GM18511 (cell line): ENCODE measurements around the gene MAP2K7.
"Not testable (repeated sequence)": the region's sequence is repeated elsewhere in the genome, so short reads cannot be mapped to it uniquely, and the experiment has no call there.

Source experiments
- ATAC-seq: cut with Tn5 transposase; IDR thresholded peaks from one replicate; pipeline ENCODE4 v1.9.1; 2021; ENCODE audit warnings: mild to moderate bottlenecking, moderate library complexity; ENCODE audit not compliant: unreplicated experiment

Gene MAP2K7

DNA sequence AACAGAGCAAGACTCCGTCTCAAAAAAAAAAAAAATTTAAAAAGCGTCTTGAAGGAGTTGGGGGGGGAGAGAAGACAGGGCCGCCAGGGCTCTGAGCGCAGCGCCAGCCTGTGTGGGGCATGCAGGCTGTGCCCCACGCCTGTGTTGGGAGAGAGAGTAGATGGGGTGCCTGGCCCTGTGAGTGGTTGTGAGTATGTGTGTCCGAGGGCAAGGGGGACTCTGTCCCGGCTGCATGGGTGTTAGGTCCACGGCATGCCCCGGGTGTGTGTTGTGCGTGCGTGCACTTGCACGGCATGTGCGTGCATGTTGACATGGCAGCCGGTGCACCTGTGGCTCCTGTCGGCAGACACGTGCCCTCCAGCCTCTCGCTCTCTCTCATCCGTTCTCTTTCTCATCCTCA is 3.4 kb downstream of the MAP2K7 start:
- no peak for ATAC-seq

DNA sequence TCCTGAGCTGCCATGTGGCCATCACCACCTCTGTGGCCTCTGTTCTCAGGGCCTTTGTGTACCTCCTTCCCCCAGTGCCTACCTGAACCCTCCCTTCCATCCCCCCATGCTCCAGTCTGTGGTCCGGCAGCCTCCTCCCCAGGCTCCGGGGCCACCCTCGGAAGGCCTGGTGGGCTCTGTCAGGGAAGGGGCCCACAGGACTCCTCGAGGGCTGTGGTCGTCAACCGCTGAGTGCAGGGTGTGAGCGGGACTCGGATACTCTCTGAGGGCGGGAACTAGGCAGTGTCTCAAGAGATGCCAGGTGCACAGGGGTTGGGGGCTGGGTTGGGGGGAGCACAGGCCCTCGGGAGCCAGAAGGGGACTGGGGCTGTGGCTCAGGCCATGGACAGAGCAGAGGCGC is 3.9 kb downstream of the MAP2K7 start:
- no peak for ATAC-seq

GRCh38 chr19:7908078-7908699 is 4.5 kb downstream of the MAP2K7 start:
- no peak for ATAC-seq

DNA sequence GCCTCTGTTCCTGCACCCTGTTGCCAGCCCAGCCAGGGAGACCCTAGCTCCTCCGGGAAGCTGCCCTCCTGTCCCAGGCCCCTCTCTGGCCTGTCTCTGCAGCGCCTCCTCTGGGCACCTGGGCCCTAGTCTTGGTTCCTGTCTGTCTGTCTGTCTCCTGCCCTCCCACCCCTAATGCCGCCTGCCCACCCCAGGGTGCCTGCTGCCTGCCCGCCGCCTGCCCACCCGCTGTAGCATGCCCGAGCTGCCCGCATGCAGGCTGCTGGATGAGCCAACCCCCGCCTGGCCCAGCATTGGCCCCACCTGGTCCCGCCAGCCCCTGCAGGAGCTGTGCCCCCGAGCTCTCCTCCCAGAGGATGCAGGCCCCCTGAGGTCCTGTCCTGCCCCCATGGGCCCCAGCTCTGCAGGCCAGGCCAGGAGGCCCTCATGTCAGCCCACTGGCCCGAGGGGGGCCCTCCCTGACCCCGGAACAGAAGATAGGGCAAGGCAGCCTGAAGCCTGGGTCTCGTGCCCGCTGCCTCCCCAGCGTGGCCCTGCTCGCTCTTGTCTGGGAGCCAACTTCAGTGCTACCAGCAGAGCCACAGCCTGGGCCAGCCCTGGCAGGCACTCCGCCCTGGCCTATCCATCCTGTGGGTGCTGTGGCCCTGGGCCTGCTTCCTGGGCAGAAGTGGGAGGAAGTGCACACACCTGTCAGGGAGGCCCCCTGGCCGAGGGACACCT is 5.2 kb downstream of the MAP2K7 start:
- no peak for ATAC-seq

GRCh38 chr19:7909471-7910067 is 5.9 kb downstream of the MAP2K7 start:
- no peak for ATAC-seq

DNA sequence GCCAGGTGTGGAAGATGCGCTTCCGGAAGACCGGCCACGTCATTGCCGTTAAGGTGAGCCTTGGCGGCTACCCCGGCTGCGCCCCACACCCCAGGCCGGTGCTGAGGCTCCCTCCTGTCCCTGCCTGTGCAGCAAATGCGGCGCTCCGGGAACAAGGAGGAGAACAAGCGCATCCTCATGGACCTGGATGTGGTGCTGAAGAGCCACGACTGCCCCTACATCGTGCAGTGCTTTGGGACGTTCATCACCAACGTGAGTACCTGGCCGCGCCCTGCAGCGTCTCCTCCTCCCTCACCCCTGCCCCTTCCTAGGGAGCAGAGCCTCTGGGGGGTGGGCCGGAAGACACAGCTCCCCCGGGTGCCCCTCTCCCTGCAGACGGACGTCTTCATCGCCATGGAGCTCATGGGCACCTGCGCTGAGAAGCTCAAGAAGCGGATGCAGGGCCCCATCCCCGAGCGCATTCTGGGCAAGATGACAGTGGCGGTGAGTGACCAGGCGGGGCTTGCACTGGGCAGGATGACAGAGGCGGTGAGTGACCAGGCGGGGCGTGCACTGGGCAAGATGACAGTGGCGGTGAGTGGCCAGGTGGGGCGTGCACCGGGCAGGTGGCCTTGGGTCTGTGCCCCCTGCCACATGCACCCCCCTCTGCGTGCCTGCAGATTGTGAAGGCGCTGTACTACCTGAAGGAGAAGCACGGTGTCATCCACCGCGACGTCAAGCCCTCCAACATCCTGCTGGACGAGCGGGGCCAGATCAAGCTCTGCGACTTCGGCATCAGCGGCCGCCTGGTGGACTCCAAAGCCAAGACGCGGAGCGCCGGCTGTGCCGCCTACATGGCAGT is 6.9 kb downstream of the MAP2K7 start:
- ATAC-seq = no peak

DNA sequence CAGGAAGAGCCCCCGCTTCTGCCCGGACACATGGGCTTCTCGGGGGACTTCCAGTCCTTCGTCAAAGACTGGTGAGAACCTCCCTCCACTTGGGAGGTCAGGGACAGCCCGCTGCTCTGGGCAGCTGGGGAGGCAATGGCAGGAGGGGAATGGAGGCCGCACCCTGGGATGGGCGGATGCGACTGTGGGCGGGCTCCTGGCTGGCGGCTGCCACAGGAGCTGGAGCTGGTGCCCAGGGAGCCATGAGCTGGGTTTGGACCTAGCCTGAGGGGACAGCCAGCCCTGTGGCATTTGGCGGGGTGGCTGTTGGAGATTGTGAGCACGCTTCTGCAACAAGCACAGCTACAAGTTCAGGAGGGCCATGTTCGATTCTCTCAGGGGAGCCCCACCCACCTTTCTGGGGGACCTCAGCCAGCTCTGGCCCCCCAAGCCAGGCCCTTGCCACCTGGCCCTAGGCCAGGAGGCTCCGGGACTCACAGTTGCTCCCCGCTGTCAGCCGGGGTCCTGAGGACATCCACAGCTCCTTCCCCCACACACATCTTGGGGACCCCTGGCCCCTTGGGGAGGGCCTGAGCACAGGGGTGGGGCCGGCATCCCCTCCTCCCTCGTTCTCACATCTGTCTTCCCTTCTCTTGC is 7.9 kb downstream of the MAP2K7 start:
- ATAC-seq = no peak

DNA sequence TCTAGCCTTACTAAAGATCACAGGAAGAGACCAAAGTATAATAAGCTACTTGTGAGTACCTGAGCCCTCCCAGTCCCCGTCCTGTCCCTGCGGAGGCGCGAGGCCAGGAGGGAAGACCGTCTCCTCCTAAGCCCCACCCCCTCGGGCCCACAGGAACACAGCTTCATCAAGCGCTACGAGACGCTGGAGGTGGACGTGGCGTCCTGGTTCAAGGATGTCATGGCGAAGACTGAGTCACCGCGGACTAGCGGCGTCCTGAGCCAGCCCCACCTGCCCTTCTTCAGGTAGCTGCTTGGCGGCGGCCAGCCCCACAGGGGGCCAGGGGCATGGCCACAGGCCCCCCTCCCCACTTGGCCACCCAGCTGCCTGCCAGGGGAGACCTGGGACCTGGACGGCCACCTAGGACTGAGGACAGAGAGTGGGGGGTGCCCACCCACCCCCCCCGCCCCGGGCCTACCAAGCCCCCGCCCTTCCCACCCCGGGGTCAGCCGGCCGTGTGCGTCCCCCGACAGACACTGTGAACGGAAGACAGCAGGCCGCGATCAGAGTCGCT is 8.5 kb downstream of the MAP2K7 start:
- ATAC-seq = no peak

DNA sequence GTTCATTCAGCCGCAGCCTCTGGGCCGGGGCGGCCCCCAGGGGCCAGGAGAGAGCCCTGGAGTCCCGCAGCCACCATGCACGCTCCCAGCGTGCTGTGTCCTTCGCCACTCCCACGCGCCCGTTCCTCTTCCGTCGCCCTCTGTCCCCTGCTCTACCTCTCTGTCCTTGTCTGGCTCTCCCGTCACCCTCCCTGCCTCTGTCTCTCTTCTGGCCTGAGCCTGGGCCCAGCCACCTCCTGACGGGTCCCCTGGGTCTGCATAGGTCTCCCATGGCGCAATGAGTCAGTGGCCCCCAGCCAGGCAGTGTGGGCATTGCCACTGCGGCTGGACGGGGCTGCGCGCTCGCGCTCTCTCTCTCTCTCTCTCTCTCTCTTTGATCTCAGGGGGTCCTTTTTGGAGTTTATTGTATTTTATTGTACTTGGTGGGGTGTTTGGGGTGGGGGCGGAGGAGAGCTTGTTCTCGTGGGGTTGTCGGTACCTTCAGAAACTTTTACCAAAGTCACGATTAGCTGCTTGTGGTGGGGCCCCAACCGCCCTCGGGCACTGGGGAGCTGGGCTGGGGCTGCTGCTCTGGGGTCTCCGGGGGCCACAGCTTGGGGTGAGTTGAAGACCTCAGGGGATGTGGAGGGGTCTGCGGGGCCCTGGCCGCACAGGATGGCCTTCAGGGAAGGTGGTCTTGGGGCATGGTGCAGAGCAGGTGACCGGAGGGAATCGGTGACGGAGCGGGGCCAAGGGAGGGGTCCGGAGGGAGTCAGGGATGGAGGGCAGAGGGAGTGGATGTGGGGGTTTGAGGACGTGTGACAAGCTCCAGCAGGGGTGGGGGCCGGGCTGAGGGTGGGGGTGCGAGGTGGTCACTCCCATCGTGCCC is 9.3 kb downstream of the MAP2K7 start:
- ATAC-seq = no peak

- ATAC-seq = no peak
These were observed 10.0 kb downstream of the MAP2K7 start for GRCh38 chr19:7913652-7914051.

GRCh38 chr19:7914099-7914498 is 10.4 kb downstream of the MAP2K7 start:
- ATAC-seq = no peak

- ATAC-seq = no peak
These were observed 10.9 kb downstream of the MAP2K7 start, which contains the start of gene TGFBR3L for GRCh38 chr19:7914598-7915045. TSS of gene TGFBR3L (plus strand) at chr19:7914830.

DNA sequence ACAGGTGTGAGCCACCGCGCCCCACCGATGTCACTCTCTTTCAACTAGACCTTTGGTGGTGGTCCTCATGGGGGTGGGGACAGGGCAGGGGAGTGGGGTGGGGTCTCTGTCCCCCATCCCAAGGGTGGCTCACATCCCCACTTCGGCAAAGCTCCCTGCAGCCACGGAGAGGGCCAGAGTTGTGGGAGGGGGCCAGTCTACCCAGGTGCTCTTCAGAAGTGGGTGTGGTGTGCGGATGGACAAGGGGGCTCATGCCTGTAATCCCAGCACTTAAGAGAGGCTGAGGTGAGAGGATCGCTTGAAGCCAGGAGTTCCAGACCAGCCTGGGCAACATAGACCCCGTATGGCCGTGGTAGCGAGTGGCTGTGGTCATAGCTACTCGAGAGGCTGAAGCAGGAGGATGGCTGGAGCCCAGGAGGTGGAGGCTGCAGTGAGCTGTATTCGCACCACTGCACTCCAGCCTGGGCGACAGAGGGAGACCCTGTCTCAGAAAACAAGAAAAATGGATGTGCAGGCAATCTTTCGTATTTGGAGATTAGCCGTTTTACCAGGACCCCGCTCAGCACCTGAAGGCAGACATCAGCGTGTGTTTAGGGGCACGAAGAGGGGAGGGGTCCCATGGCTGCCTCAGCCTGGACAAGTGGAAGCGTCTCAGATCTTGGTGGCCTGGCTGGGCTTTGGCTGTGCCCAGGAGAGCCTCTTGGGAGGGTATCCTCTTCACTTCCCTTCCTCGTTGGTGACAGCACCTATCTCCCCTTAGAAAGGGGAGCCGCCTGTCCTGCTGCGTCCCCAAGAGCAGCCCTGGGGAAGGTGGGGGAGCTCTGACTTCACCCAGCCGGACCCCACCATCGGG is 11.8 kb downstream of the MAP2K7 start:
- ATAC-seq = no peak

- no peak for ATAC-seq
These were observed 12.7 kb downstream of the MAP2K7 start for GRCh38 chr19:7916103-7916954.

GRCh38 chr19:7916955-7917266 is 13.2 kb downstream of the MAP2K7 start:
- ATAC-seq = no peak

GRCh38 chr19:7917267-7918061 is 13.8 kb downstream of the MAP2K7 start:
- no peak for ATAC-seq

DNA sequence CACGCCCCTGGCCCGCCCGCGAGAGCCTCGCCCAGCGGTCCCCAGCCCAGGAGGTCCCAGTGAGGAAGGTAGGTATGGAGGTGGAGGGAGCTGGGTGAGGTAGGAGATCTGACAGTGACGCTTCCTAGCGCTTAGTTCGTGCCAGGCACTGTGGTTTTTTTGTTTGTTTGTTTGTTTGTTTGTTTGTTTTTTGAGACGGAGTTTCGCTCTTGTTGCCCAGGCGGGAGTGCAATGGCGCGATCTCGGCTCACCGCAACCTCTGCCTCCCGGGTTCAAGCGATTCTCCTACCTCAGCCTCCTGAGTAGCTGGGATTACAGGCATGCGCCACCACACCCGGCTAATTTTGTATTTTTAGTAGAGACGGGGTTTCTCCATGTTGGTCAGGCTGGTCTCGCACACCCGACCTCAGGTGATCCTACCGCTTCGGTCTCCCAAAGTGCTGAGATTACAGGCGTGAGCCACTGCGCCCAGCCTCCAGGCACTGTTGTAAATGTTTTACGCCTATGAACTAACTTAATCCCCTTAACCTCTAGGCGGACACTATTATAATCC is 14.5 kb downstream of the MAP2K7 start:
- not testable (repeated sequence) for ATAC-seq
